B cell (primary cell): ENCODE data around the gene HAP1. TPM values are rescaled to one million over a fixed set of nuclear protein-coding genes. Genes with fewer than 3 reads are reported as not detected.

Experiments
- ATAC-seq: fragments of 200-7000 bp; cut with Tn5 transposase; one replicate; pipeline ENCODE4 v1.10.0; 2021; ENCODE audit warnings: low read depth, mild to moderate bottlenecking, moderate number of reproducible peaks, moderate library complexity
- CTCF ChIA-PET: fragments of 350-600 bp; sonication (Branson Sonifier 250); formaldehyde crosslinking; loops from one replicate; lab custom pipeline; 2021; ENCODE audit warnings: antibody characterized with exemption, inconsistent platforms; lab: Charles Lee
- POLR2A ChIA-PET: fragments of 350-600 bp; sonication (Branson Sonifier 250); formaldehyde crosslinking; loops from one replicate; lab custom pipeline; 2021; ENCODE audit warnings: antibody characterized with exemption; lab: Charles Lee
- DNase-seq: peaks from one replicate; pipeline ENCODE4 v3.0.0; 2013
- H2AFZ ChIP-seq: 2 replicates; pipeline ENCODE4 v1.6.1; 2012; ENCODE audit warnings: mild to moderate bottlenecking, low read depth, low read length; ENCODE audit not compliant: insufficient read depth, poor library complexity, severe bottlenecking
- H3K27ac ChIP-seq, 2 donors: 1 replicate in 1 of 2; 2 replicates in 1 of 2; pipeline ENCODE4 v1.5.1; 2012 to 2013; ENCODE audit warnings: low read length in 2 of 2, mild to moderate bottlenecking in 2 of 2, moderate library complexity in 1 of 2
- H3K27me3 ChIP-seq, 4 experiments: fragments of 200-600 bp in 1 of 4; sonication (generic) in 1 of 4; replicated peaks in 1 of 4; 1 replicate in 2 of 4; 2 replicates in 2 of 4; pipeline versions ENCODE4 v1.6.1 to v1.7.0; 2013 to 2016; ENCODE audit warnings: low read length in 3 of 4, mild to moderate bottlenecking in 2 of 4, mixed read lengths in 1 of 4, moderate library complexity in 1 of 4; ENCODE audit not compliant: insufficient read depth in 4 of 4, control insufficient read depth in 3 of 4; ENCODE audit errors: control extremely low read depth in 1 of 4
- H3K36me3 ChIP-seq, 2 experiments: replicated peaks in 1 of 2; 1 replicate in 1 of 2; 2 replicates in 1 of 2; pipeline versions ENCODE4 v1.6.1 to v1.7.1; 2013; ENCODE audit warnings: low read length in 1 of 2; ENCODE audit not compliant: insufficient read depth in 2 of 2, control insufficient read depth in 1 of 2; ENCODE audit errors: control extremely low read depth in 1 of 2, extremely low read depth in 1 of 2
- H3K4me1 ChIP-seq, 2 donors: fragments of 200-600 bp in 1 of 2; sonication (generic) in 1 of 2; 1 replicate in 1 of 2; 2 replicates in 1 of 2; pipeline versions ENCODE4 v1.5.1 to v1.6.1; 2013 to 2017; ENCODE audit warnings: low read length in 2 of 2; ENCODE audit not compliant: control insufficient read depth in 2 of 2, insufficient read depth in 2 of 2
- H3K4me2 ChIP-seq: replicated peaks from 2 replicates; pipeline ENCODE3; 2012; ENCODE audit warnings: mild to moderate bottlenecking, low read depth, low read length; ENCODE audit not compliant: poor library complexity, severe bottlenecking
- H3K4me3 ChIP-seq, 5 experiments: fragments of 200-600 bp in 1 of 5; sonication (generic) in 1 of 5; 1 replicate in 3 of 5; 2 replicates in 2 of 5; pipeline versions ENCODE4 v1.5.1 to v1.7.0; 2011 to 2016; ENCODE audit warnings: low read length in 4 of 5, mild to moderate bottlenecking in 4 of 5, low read depth in 2 of 5, control low read depth in 1 of 5, moderate library complexity in 1 of 5; ENCODE audit not compliant: insufficient read depth in 1 of 5; ENCODE audit errors: control extremely low read depth in 1 of 5, extremely low read depth in 1 of 5
- H3K79me2 ChIP-seq: fragments of 200-600 bp; sonication (generic); one replicate; pipeline ENCODE4 v1.6.0; 2016; ENCODE audit warnings: low read length; ENCODE audit not compliant: control insufficient read depth, insufficient read depth
- H3K9ac ChIP-seq: fragments of 200-600 bp; sonication (generic); 2 replicates; pipeline ENCODE4 v1.6.1; 2017; ENCODE audit warnings: mild to moderate bottlenecking, low read length, moderate library complexity
- H3K9me3 ChIP-seq, 3 donors: one replicate each; pipeline versions ENCODE4 v1.6.1 to v1.7.1; 2013; ENCODE audit warnings: low read length in 2 of 3; ENCODE audit not compliant: control insufficient read depth in 2 of 3, insufficient read depth in 1 of 3; ENCODE audit errors: control extremely low read depth in 1 of 3
- H4K20me1 ChIP-seq: 2 replicates; pipeline ENCODE4 v1.6.0; 2012; ENCODE audit warnings: mild to moderate bottlenecking, low read length; ENCODE audit not compliant: insufficient read depth, control insufficient read depth, poor library complexity, severe bottlenecking
- H3K27ac Mint-ChIP-seq: one replicate; pipeline ENCODE4 v1.8.0; 2021; ENCODE audit warnings: mixed read lengths
- H3K27me3 Mint-ChIP-seq: one replicate; pipeline ENCODE4 v1.8.0; 2021; ENCODE audit warnings: mixed read lengths
- H3K4me1 Mint-ChIP-seq: one replicate; pipeline ENCODE4 v1.8.0; 2021; ENCODE audit warnings: mixed read lengths
- H3K4me3 Mint-ChIP-seq: one replicate; pipeline ENCODE4 v1.8.0; 2021; ENCODE audit warnings: mixed read lengths
- H3K9me3 Mint-ChIP-seq: one replicate; pipeline ENCODE4 v1.8.0; 2022; ENCODE audit warnings: mixed read lengths; ENCODE audit not compliant: insufficient read depth
- EZH2 ChIP-seq: IDR thresholded peaks from 2 replicates; pipeline ENCODE4 v1.6.1; 2012; ENCODE audit warnings: borderline replicate concordance, low read depth, mild to moderate bottlenecking, moderate library complexity, low read length; ENCODE audit not compliant: insufficient read depth, poor library complexity, severe bottlenecking
- WGBS: methylation state at CpG from one replicate; pipeline ENCODE4 v1.1.5; 2013; ENCODE audit warnings: missing lambda C conversion rate; ENCODE audit not compliant: insufficient coverage; 5-methylcytosine and 5-hydroxymethylcytosine counted together
- intact Hi-C: fragments of 100-400 bp; cut with micrococcal nuclease; formaldehyde crosslinking; loops from one replicate; pipeline ENCODE4 v1.10.0; 2022
- polyA plus RNA-seq: library from polyadenylated mRNA; depleted of rRNA; stranded (reverse); fragments of >200 nt; gene quantifications from 2 replicates; pipeline ENCODE4 v1.2.3, GENCODE V29; 2012
- total RNA-seq, 2 donors: library from RNA; stranded (reverse); fragments of 120-200 nt in 1 of 2; gene quantifications; 1 replicate in 1 of 2; 2 replicates in 1 of 2; pipeline versions ENCODE4 v1.2.3 to v1.2.4, GENCODE V29; 2013 to 2022
- TF ChIP-seq, protein P1 (sequence below): fragments of 200-600 bp; IDR thresholded peaks from one replicate; pipeline ENCODE4 v1.8.0; 2022; ENCODE audit warnings: antibody characterized with exemption, mild to moderate bottlenecking

HAP1 gene
- total and polyA plus RNA-seq, 2 donors (not counting 1 experiment from before 2014, with no cell fraction given) = 0.03 to 0.37 TPM

DNA sequence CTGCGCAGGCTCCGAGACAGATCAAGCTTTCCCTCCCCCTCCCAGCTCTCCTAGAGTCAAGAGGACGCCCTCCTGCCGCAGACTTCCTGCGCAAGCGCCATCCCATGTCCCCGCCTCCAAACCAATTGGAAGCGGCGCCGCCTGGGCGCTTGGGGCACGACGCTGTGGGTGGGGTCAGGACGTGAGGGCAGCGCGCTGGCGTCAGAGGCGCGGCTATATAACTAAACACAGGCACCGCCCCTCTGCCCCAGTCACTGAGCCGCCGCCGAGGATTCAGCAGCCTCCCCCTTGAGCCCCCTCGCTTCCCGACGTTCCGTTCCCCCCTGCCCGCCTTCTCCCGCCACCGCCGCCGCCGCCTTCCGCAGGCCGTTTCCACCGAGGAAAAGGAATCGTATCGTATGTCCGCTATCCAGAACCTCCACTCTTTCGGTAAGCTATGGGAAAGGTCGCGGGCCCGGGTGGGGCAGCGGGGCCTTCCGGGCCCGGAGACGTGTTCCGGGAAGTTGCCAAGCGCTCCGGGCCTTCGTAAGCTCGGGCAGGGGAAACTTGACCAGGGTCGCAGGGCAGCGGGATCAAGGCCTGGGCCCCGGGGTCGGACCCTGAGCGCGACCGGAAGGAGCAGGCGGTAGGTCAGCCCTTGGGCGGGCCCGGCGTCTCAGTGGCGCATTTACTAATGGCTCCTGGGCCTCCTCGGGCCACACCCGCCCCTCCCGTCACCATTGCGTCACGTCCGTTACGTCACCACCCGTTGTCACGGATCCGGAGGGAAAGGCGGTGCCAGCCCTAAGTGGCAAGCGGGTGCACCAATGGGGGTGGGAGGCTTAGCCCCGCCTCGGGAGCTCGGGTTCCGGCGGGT lies 45.6 kb downstream of the HAP1 start, which contains the start of gene EIF1:
TSS of gene EIF1 (plus strand) at position 245 of the 856 bp plus-strand sequence. CDS start at position 399, 154 bp downstream.
- ChIA-PET POLR2A (interaction anchor here (0.6 to 4.9 kb wide), 15 partner anchors 11 to 1590 kb away, joined by 3 to 122 read pairs (median 4); partner anchors contain the start of genes HAP1, JUP, KLHL11 and NKIRAS2), CTCF (interaction anchor here (1.0 to 9.2 kb wide), 8 partner anchors 10 to 884 kb away, joined by 3 to 212 read pairs (median 6); partner anchors contain the start of gene JUP)
- DNase-seq = peak; percentile 100
- Histone ChIP-seq H2AFZ (peak within 1 kb of the TSS; percentile 69), H3K4me2 (peak within 1 kb of the TSS; percentile 88), H3K4me1 (peaks cover 22 to 27% of the 10 kb centered on the region in 2 donors), H3K9me3 (no peaks in the 10 kb centered on the region), H3K4me3 (peak within 1 kb of the TSS; percentile 81 to 99 (median 87)), H4K20me1 (peaks cover 46% of the 10 kb centered on the region), H3K9ac (peak within 1 kb of the TSS; percentile 99), H3K27ac (peak within 1 kb of the TSS; percentile 99), H3K27me3 (no peaks in the 10 kb centered on the region), H3K79me2 (peaks cover 18% of the 10 kb centered on the region), H3K36me3 (peaks cover 6 to 45% of the 10 kb centered on the region in 2 experiments)
- WGBS = under 1% methylated on average over 80 of the region's 81 CpGs
- intact Hi-C loops = loop anchor here (1.0 to 5.0 kb wide), 3 partner anchors 10 to 98 kb away; partner anchors contain the start of gene JUP
- H3K27me3 Mint-ChIP-seq = no peaks in the 10 kb centered on the region
- TF ChIP-seq EZH2 = no peak
- TF ChIP-seq, protein P1, sequence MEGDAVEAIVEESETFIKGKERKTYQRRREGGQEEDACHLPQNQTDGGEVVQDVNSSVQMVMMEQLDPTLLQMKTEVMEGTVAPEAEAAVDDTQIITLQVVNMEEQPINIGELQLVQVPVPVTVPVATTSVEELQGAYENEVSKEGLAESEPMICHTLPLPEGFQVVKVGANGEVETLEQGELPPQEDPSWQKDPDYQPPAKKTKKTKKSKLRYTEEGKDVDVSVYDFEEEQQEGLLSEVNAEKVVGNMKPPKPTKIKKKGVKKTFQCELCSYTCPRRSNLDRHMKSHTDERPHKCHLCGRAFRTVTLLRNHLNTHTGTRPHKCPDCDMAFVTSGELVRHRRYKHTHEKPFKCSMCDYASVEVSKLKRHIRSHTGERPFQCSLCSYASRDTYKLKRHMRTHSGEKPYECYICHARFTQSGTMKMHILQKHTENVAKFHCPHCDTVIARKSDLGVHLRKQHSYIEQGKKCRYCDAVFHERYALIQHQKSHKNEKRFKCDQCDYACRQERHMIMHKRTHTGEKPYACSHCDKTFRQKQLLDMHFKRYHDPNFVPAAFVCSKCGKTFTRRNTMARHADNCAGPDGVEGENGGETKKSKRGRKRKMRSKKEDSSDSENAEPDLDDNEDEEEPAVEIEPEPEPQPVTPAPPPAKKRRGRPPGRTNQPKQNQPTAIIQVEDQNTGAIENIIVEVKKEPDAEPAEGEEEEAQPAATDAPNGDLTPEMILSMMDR = no peak
- H3K9me3 Mint-ChIP-seq = no peaks in the 10 kb centered on the region
- H3K27ac Mint-ChIP-seq = peak within 1 kb of the TSS; percentile 100
- peak; percentile 75 for ATAC-seq
- peaks cover 38% of the 10 kb centered on the region for H3K4me1 Mint-ChIP-seq
- H3K4me3 Mint-ChIP-seq = peak within 1 kb of the TSS; percentile 96
